HG03571 (cell line): ENCODE data around the gene FAM181A.

Source experiments
- ATAC-seq: cut with Tn5 transposase; IDR thresholded peaks from one replicate; pipeline ENCODE4 v1.9.1; 2021; ENCODE audit not compliant: unreplicated experiment

FAM181A gene

DNA sequence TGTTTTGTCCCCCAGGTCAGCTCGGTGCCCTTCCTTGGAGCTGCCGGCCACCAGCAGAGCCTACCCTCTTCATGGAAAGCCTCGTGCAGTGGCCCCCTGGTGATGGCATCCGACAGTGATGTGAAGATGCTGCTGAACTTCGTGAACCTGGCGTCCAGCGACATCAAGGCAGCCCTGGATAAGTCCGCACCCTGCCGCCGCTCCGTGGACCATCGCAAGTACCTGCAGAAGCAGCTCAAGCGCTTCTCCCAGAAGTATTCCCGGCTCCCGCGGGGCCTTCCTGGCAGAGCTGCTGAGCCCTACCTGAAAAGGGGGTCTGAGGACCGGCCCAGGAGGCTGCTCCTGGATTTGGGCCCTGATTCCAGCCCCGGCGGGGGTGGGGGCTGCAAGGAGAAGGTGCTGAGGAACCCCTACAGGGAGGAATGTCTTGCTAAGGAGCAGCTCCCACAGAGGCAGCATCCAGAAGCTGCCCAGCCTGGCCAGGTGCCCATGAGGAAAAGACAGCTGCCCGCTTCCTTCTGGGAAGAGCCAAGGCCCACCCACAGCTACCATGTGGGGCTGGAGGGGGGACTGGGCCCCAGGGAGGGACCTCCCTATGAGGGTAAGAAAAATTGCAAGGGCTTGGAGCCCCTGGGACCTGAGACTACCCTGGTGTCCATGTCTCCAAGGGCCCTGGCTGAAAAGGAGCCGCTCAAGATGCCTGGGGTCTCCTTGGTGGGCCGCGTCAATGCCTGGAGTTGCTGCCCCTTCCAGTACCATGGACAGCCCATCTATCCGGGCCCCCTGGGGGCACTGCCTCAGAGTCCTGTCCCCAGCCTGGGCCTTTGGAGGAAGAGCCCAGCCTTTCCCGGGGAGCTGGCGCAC lies 1.3 kb downstream of the FAM181A start:
- ATAC-seq, result no peak

GRCh38 chr14:93929048-93929535 lies 1.9 kb downstream of the FAM181A start:
- ATAC-seq, result no peak

DNA sequence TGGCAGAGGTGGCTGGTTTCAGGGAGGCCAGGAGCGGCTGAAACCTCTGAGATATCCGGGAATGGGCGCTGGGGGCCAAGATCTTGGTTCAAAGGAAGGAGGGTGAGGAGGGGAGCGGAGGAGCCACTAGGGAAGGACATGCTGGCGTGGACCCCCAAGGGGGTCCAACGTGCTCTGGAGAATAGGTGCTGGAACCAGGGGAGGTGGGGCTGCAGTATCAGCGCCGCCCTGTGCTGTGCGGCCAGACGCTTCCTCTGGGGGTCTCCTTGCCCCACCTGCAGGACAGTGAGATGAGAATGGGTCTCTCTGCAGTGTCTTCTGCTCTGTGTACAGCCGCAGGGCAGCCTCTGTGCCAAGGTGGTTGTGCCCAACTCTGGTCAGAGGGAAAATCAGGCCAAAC lies 2.5 kb downstream of the FAM181A start:
- ATAC-seq, result no peak

DNA sequence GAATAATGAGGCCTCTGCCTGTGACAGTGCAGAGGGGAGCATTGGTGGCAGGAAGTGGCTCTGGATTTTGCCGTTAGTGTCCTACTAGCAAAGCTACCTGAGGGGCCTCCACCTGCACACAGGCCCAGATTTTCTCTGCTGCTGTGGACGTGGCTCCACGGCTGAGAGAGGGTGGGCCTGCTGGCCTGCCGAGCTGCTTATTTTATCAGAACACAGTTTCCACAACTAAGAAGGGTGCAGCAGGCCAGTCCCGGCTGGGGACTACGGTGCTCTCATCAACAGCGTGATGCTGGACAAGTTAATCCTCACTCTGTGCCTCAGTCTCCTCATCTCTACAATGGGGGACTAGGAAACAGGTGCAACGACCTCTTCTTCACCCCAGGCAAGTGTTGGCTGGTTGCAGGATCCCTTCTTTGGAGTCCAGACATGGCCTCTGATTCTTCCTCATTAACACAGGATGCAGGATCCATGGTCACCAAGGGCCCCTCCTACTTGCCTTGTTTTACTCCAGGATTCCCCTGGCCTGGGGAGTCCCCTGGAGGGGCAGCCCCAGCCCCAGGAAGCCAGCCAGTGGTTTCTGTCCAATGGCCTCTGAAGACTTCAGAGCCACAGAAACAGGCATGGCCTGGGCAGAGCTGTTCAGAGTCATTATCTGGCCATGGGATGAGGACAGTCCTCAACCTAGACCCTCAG lies 3.3 kb downstream of the FAM181A start:
- ATAC-seq, result no peak

DNA sequence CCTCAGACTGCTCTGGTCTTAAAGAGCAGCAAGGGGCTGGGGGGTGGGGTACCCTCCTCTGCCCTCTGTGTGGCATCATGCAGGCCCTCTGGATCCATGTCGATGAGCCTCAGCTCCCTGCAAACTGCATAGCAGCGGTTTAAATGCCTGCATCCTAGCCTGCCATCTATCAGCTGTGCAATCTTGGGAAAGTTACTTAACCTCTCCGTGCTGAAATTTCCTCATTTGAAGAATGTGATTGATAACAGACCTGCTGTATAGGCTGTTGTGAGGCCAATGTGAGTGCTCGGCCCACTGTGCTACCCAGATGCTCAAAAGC lies 3.8 kb downstream of the FAM181A start:
- no peak for ATAC-seq

GRCh38 chr14:93932642-93933041 lies 5.5 kb downstream of the FAM181A start:
- no peak for ATAC-seq

GRCh38 chr14:93935213-93935612 lies 8.1 kb downstream of the FAM181A start:
- ATAC-seq, result no peak

DNA sequence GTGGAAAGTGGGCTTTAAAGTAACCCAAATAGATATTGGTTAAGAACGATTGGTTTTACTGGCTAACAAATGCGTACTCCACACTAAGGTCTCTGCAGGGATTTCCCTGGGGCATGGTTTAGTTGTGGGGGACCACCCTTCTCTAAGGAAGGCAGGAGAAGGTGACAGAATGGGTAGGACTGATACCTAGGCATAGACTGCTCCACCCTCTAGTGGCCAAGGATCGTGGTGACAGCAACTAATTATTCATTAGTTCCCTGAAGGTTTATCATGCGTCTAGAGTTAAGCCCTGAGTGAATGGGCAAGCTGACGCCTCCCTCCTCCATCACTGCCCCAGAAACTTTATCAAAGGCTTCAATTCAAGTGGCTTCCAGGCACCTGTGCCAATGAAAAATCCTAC lies 9.1 kb downstream of the FAM181A start:
- no peak for ATAC-seq

DNA sequence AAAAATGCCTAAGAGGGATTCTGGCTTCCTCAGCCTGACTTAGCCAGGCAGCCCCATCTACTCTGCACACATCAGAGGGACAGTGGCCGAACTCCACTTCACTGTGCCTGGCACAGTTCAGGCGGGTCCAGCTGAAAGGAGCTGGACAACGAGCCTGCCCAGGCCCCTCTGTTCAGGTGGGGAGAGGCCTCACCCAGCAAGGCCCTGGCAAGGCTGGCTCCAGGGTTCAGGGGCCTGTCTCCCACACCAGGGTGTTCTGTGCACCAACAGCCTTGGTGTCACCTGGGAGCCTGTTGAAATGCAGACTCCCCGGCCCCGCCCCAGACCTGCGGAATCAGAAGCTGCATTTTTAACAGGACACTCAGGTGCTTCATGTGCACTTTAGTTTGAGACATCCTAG lies 9.8 kb downstream of the FAM181A start:
- no peak for ATAC-seq

GRCh38 chr14:93937519-93937918 lies 10.4 kb downstream of the FAM181A start:
- no peak for ATAC-seq

DNA sequence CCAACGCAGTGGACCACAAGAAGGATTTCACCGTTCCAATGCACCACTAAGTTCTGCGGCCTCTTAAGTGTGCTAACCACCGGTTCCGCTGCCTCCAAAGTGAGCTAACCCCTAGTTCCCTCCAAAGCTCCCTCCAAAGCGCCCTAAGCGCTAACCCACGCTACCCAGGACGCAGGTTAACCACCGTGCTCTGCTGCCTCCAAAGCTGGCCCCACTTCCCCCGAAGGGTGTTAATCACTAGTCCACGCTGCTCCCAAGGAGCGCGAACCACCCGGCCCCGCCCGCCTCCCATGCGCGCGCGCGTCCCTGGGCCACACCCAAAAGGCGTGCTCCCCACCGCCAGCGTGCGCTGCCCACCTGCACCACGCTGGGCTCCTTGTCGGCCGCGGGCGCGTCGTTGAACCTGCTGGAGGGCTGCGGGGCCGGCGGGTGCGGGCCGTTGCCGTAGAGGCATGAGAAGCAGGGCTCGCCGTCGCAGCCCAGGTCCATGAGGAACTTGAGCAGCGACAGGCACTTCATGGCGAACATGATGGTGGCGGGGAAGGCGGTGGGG lies 11.7 kb downstream of the FAM181A start:
- no peak for ATAC-seq

DNA sequence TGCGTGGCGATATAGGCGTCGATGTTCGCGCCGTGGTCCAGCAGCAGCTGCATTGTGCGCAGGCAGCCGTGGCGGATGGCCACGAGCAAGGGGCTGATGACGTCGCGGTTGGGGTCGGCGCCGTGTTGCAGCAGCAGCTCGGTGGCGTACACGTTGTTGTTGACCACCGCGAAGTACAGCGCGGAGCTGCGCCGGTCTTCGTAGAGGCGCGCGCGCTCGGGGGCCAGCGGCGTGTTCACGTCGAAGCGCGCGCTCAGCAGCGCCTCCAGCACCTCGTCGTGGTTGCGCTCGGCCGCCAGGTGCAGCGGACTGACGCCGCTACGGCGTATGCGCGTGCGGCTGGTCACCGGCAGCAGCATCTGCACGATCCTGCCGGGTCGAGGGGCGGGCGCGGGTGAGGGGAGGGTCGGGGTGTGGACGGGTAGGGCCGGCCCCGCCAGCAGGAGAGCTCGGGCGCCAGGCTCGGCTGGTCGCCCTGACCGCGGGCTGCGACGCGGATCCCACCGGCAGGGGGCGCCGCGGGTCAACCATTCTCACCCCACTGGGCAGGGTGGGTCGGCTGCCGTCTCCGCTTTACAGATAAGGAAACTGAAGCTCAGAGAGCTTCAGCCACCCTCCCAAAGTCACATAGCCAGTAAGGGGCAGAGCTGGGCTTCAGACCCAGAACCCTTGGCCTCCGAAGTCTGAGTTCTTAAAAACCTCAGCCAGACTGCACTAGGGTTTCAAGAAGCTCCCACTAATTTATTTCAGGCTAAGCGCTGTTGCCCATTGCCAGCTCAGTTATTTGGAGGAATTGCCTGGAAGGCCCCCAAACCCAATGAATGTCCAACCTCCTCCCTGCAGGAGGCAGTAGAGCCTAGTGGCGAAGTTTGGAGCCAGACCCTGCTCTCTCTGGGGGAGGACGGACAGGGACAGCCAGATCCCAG lies 12.4 kb downstream of the FAM181A start:
- peak; percentile 88 for ATAC-seq

- no peak for ATAC-seq
Observed at GRCh38 chr14:93940437-93940836, 13.3 kb downstream of the FAM181A start.

DNA sequence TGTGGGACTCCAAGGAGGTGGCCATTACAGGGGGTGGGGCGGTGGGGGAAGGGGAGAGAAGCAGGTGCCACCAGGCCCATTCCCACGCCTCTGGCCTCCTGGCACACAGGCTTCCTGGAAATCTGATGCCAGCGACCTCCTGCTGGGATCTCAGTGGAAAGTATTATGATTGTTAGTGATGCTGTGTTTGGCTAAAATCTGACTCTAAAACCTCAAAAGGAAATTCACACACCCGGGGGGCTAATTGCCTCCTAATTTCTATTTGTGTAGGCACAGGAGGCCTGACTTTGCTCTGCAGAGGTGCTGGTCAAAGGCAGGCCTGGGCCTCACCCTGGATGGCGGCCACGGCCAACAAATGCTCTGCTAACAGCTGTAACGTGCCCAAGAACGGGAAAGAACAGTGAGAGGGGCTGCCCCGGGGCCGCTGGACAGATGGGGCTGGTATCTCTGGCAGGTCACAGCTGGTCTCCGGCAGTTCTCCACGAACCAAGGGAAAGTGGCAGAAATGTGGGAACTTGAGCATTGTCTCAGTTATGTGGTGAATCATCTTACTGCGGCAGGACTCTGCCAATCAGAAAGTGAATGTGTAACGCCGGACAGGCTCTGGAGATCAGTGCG lies 14.3 kb downstream of the FAM181A start:
- no peak for ATAC-seq

GRCh38 chr14:93943052-93943451 lies 15.9 kb downstream of the FAM181A start:
- ATAC-seq, result no peak

- ATAC-seq, result no peak
Observed at GRCh38 chr14:93943930-93944329, 16.8 kb downstream of the FAM181A start.

GRCh38 chr14:93944348-93945069 lies 17.4 kb downstream of the FAM181A start:
- ATAC-seq, result no peak

GRCh38 chr14:93945070-93945399 lies 17.9 kb downstream of the FAM181A start:
- no peak for ATAC-seq

DNA sequence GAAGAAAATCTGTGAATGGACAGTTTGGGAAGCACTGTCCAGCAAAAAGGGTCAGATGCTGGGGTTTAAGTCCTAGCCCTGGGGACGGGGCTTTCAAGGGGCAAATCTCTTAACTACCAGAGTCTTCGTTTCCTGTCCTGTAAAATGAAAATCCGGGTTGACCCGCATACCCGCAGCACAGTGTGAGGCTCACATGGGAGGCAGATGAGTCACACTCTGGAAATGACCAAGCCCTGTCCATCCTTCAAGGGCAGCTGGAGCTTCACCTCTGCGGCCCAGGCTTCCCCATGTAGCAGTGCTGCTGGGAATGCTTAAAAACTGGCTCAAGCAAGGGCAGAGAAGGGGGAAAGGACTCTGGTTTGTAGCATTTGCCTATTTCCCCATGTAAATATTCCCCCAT lies 19.0 kb downstream of the FAM181A start:
- no peak for ATAC-seq

- ATAC-seq, result no peak
Observed at GRCh38 chr14:93946541-93947090, 19.5 kb downstream of the FAM181A start.
